HEK293 (cell line): ENCODE measurements around the gene CDCA4.
A peak's percentile ranks its signal among the peaks of the same experiment; 100 is the strongest.

Experiments used
- BCL11A ChIP-seq: fragments of 450-650 bp; formaldehyde crosslinking; IDR thresholded peaks from 2 replicates; pipeline ENCODE4 v1.5.1; 2016; ENCODE audit warnings: low read depth, missing biosample characterization, missing genetic modification characterization
- KLF1 ChIP-seq: fragments of 450-650 bp; formaldehyde crosslinking; IDR thresholded peaks from 2 replicates; pipeline ENCODE4 v1.5.1; 2016; ENCODE audit warnings: missing biosample characterization, missing genetic modification characterization
- SALL2 ChIP-seq: fragments of 450-650 bp; formaldehyde crosslinking; IDR thresholded peaks from 2 replicates; pipeline ENCODE4 v1.5.0; 2017; ENCODE audit warnings: missing biosample characterization, mild to moderate bottlenecking, missing genetic modification characterization, borderline replicate concordance
- YY1 ChIP-seq: fragments of 450-650 bp; formaldehyde crosslinking; IDR thresholded peaks from 2 replicates; pipeline ENCODE4 v1.5.1; 2018; ENCODE audit warnings: missing biosample characterization, missing genetic modification characterization
- ZNF140 ChIP-seq: fragments of 450-650 bp; formaldehyde crosslinking; IDR thresholded peaks from 2 replicates; pipeline ENCODE4 v1.5.1; 2016; ENCODE audit warnings: missing biosample characterization, missing genetic modification characterization
- ZNF19 ChIP-seq: fragments of 450-650 bp; formaldehyde crosslinking; IDR thresholded peaks from 2 replicates; pipeline ENCODE4; 2016; ENCODE audit warnings: missing biosample characterization, missing genetic modification characterization, low read depth
- ZNF214 ChIP-seq: fragments of 450-650 bp; formaldehyde crosslinking; IDR thresholded peaks from 2 replicates; pipeline ENCODE4 v1.5.1; 2017; ENCODE audit warnings: missing biosample characterization, mild to moderate bottlenecking, missing genetic modification characterization, borderline replicate concordance
- ZNF366 ChIP-seq: fragments of 450-650 bp; formaldehyde crosslinking; conservative IDR thresholded peaks from 2 replicates; pipeline ENCODE4 v1.5.1; 2016; ENCODE audit warnings: missing biosample characterization, missing genetic modification characterization
- ZNF394 ChIP-seq: fragments of 450-650 bp; formaldehyde crosslinking; IDR thresholded peaks from 2 replicates; pipeline ENCODE4 v1.5.1; 2016; ENCODE audit warnings: missing biosample characterization, missing genetic modification characterization, mild to moderate bottlenecking, moderate library complexity, borderline replicate concordance
- ZNF433 ChIP-seq: fragments of 450-650 bp; formaldehyde crosslinking; IDR thresholded peaks from 2 replicates; pipeline ENCODE4 v1.5.1; 2016; ENCODE audit warnings: missing biosample characterization, missing genetic modification characterization, low read depth
- ZNF473 ChIP-seq: fragments of 450-650 bp; formaldehyde crosslinking; IDR thresholded peaks from 2 replicates; pipeline ENCODE4 v1.5.1; 2017; ENCODE audit warnings: missing biosample characterization, missing genetic modification characterization
- ZNF530 ChIP-seq: fragments of 450-650 bp; formaldehyde crosslinking; IDR thresholded peaks from 2 replicates; pipeline ENCODE4 v1.5.1; 2016; ENCODE audit warnings: low read depth, missing biosample characterization, missing genetic modification characterization
- ZNF626 ChIP-seq: fragments of 450-650 bp; sonication (Bioruptor Pico); formaldehyde crosslinking; IDR thresholded peaks from 2 replicates; pipeline ENCODE4 v1.5.1; 2018; ENCODE audit warnings: missing biosample characterization, missing genetic modification characterization, inconsistent platforms
- ZNF701 ChIP-seq: fragments of 450-650 bp; formaldehyde crosslinking; IDR thresholded peaks from 2 replicates; pipeline ENCODE4 v1.5.1; 2016; ENCODE audit warnings: missing biosample characterization, missing genetic modification characterization
- ZNF707 ChIP-seq: fragments of 450-650 bp; formaldehyde crosslinking; IDR thresholded peaks from 2 replicates; pipeline ENCODE4 v1.5.1; 2016; ENCODE audit warnings: missing biosample characterization, missing genetic modification characterization
- TF ChIP-seq, protein P1 (sequence below): fragments of 450-650 bp; formaldehyde crosslinking; IDR thresholded peaks from 2 replicates; pipeline ENCODE4 v1.5.1; 2016; ENCODE audit warnings: missing biosample characterization, missing genetic modification characterization
- TF ChIP-seq, protein P2 (sequence below): fragments of 450-650 bp; formaldehyde crosslinking; IDR thresholded peaks from 2 replicates; pipeline ENCODE4 v1.5.1; 2016; ENCODE audit warnings: missing biosample characterization, missing genetic modification characterization
- TF ChIP-seq, protein P3 (sequence below): fragments of 450-650 bp; formaldehyde crosslinking; IDR thresholded peaks from 2 replicates; pipeline ENCODE4 v1.5.1; 2016; ENCODE audit warnings: missing biosample characterization, missing genetic modification characterization
- TF ChIP-seq, protein P4 (sequence below): fragments of 450-650 bp; formaldehyde crosslinking; IDR thresholded peaks from 2 replicates; pipeline ENCODE4 v1.5.1; 2016; ENCODE audit warnings: missing biosample characterization, missing genetic modification characterization
- TF ChIP-seq, protein P5 (sequence below): fragments of 450-650 bp; formaldehyde crosslinking; IDR thresholded peaks from 2 replicates; pipeline ENCODE4 v1.5.1; 2016; ENCODE audit warnings: missing biosample characterization, missing genetic modification characterization
- TF ChIP-seq, protein P6 (sequence below): fragments of 450-650 bp; formaldehyde crosslinking; IDR thresholded peaks from 2 replicates; pipeline ENCODE4 v1.5.1; 2016; ENCODE audit warnings: missing biosample characterization, missing genetic modification characterization
- TF ChIP-seq, protein P7 (sequence below): fragments of 450-650 bp; formaldehyde crosslinking; IDR thresholded peaks from 2 replicates; pipeline ENCODE4 v1.5.1; 2017; ENCODE audit warnings: missing biosample characterization, missing genetic modification characterization

CDCA4 gene

DNA sequence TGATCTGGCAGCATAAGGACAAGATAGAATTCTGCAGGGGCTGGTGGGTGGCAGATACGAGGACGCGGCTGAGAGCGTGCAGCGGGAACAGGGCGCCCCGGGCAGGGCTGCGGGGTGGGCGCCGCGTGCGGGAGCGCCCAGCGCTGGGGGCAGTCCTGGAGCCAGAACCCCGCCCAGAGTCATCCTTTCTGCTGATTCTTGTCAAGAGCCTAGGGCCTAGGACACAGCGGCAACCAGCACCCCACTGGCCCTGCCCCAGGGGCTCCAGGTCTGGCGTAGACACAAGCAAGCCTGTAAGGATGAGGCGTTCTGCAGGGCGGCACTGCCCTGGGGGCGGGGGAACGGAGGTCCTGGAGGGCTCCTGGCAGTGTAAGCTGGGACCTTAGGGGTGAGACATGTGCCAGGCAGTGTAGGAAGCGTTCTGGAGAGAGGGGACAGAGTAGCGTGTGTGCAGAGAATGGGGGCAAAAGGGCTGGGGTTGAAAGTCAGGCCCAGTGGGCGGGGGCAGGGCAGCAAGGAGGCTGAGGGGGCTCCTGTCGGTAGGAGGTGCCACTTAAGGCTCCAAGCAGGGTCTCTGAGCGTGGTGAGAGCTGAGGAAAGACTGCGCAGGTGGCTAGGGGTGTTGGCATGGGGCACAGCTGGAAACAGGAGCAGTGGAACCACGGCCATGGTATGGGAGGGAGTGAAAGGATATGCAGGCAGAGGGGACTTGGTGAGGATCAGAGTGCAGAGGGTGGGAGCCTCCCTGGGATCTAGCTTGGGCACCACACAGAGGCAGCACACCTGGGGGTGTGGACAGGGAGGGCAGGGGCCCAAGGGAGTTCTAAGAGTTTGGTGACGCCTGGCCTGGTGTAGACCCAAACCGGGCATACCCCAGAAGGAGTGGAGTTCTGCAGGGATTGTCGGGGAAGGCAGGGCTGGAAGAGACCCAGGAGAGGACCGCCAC, 41.9 kb downstream of the CDCA4 start (continued):
- TF ChIP-seq, protein P1, sequence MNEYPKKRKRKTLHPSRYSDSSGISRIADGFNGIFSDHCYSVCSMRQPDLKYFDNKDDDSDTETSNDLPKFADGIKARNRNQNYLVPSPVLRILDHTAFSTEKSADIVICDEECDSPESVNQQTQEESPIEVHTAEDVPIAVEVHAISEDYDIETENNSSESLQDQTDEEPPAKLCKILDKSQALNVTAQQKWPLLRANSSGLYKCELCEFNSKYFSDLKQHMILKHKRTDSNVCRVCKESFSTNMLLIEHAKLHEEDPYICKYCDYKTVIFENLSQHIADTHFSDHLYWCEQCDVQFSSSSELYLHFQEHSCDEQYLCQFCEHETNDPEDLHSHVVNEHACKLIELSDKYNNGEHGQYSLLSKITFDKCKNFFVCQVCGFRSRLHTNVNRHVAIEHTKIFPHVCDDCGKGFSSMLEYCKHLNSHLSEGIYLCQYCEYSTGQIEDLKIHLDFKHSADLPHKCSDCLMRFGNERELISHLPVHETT = no peak
- TF ChIP-seq BCL11A (tag by site-specific recombination) (0 out of 2 replicates have a peak, but pooled peaks have one; percentile 22), KLF1 (tag by site-specific recombination) (no peak), ZNF19 (tag by site-specific recombination) (no peak), ZNF140 (tag by site-specific recombination) (no peak), ZNF701 (tag by site-specific recombination) (no peak), SALL2 (no peak), ZNF626 (no peak), ZNF366 (no peak), ZNF530 (no peak), ZNF433 (tag by site-specific recombination) (no peak), ZNF707 (tag by site-specific recombination) (no peak), ZNF394 (tag by site-specific recombination) (no peak), YY1 (tag by site-specific recombination) (no peak), ZNF473 (tag by site-specific recombination) (no peak), ZNF214 (no peak)
- TF ChIP-seq, protein P2, sequence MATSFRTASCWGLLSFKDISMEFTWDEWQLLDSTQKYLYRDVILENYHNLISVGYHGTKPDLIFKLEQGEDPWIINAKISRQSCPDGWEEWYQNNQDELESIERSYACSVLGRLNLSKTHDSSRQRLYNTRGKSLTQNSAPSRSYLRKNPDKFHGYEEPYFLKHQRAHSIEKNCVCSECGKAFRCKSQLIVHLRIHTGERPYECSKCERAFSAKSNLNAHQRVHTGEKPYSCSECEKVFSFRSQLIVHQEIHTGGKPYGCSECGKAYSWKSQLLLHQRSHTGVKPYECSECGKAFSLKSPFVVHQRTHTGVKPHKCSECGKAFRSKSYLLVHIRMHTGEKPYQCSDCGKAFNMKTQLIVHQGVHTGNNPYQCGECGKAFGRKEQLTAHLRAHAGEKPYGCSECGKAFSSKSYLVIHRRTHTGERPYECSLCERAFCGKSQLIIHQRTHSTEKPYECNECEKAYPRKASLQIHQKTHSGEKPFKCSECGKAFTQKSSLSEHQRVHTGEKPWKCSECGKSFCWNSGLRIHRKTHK = no peak
- TF ChIP-seq, protein P3, sequence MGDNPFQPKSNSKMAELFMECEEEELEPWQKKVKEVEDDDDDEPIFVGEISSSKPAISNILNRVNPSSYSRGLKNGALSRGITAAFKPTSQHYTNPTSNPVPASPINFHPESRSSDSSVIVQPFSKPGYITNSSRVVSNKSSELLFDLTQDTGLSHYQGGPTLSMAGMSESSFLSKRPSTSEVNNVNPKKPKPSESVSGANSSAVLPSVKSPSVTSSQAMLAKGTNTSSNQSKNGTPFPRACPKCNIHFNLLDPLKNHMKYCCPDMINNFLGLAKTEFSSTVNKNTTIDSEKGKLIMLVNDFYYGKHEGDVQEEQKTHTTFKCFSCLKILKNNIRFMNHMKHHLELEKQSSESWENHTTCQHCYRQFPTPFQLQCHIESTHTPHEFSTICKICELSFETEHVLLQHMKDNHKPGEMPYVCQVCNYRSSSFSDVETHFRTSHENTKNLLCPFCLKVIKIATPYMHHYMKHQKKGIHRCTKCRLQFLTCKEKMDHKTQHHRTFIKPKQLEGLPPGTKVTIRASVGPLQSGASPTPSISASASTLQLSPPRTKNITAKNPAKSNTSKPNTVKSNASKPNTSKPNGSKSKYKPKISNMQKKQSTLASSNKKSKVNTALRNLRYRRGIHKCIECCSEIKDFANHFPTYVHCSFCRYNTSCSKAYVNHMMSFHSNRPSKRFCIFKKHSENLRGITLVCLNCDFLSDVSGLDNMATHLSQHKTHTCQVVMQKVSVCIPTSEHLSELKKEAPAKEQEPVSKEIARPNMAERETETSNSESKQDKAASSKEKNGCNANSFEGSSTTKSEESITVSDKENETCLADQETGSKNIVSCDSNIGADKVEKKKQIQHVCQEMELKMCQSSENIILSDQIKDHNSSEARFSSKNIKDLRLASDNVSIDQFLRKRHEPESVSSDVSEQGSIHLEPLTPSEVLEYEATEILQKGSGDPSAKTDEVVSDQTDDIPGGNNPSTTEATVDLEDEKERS (tag by site-specific recombination) = no peak
- TF ChIP-seq, protein P4, sequence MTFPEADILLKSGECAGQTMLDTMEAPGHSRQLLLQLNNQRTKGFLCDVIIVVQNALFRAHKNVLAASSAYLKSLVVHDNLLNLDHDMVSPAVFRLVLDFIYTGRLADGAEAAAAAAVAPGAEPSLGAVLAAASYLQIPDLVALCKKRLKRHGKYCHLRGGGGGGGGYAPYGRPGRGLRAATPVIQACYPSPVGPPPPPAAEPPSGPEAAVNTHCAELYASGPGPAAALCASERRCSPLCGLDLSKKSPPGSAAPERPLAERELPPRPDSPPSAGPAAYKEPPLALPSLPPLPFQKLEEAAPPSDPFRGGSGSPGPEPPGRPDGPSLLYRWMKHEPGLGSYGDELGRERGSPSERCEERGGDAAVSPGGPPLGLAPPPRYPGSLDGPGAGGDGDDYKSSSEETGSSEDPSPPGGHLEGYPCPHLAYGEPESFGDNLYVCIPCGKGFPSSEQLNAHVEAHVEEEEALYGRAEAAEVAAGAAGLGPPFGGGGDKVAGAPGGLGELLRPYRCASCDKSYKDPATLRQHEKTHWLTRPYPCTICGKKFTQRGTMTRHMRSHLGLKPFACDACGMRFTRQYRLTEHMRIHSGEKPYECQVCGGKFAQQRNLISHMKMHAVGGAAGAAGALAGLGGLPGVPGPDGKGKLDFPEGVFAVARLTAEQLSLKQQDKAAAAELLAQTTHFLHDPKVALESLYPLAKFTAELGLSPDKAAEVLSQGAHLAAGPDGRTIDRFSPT (tag by site-specific recombination) = 0 out of 2 replicates have a peak, but pooled peaks have one; percentile 16
- TF ChIP-seq, protein P5, sequence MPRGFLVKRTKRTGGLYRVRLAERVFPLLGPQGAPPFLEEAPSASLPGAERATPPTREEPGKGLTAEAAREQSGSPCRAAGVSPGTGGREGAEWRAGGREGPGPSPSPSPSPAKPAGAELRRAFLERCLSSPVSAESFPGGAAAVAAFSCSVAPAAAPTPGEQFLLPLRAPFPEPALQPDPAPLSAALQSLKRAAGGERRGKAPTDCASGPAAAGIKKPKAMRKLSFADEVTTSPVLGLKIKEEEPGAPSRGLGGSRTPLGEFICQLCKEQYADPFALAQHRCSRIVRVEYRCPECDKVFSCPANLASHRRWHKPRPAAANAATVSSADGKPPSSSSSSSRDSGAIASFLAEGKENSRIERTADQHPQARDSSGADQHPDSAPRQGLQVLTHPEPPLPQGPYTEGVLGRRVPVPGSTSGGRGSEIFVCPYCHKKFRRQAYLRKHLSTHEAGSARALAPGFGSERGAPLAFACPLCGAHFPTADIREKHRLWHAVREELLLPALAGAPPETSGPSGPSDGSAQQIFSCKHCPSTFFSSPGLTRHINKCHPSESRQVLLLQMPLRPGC (tag by site-specific recombination) = no peak
- TF ChIP-seq, protein P6, sequence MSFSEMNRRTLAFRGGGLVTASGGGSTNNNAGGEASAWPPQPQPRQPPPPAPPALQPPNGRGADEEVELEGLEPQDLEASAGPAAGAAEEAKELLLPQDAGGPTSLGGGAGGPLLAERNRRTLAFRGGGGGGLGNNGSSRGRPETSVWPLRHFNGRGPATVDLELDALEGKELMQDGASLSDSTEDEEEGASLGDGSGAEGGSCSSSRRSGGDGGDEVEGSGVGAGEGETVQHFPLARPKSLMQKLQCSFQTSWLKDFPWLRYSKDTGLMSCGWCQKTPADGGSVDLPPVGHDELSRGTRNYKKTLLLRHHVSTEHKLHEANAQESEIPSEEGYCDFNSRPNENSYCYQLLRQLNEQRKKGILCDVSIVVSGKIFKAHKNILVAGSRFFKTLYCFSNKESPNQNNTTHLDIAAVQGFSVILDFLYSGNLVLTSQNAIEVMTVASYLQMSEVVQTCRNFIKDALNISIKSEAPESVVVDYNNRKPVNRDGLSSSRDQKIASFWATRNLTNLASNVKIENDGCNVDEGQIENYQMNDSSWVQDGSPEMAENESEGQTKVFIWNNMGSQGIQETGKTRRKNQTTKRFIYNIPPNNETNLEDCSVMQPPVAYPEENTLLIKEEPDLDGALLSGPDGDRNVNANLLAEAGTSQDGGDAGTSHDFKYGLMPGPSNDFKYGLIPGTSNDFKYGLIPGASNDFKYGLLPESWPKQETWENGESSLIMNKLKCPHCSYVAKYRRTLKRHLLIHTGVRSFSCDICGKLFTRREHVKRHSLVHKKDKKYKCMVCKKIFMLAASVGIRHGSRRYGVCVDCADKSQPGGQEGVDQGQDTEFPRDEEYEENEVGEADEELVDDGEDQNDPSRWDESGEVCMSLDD (tag by site-specific recombination) = no peak
- TF ChIP-seq, protein P7, sequence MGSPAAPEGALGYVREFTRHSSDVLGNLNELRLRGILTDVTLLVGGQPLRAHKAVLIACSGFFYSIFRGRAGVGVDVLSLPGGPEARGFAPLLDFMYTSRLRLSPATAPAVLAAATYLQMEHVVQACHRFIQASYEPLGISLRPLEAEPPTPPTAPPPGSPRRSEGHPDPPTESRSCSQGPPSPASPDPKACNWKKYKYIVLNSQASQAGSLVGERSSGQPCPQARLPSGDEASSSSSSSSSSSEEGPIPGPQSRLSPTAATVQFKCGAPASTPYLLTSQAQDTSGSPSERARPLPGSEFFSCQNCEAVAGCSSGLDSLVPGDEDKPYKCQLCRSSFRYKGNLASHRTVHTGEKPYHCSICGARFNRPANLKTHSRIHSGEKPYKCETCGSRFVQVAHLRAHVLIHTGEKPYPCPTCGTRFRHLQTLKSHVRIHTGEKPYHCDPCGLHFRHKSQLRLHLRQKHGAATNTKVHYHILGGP = no peak
